ENCODE measurements around the gene SLC7A10. TPM values are rescaled to one million over a fixed set of nuclear protein-coding genes. Genes with fewer than 3 reads are reported as not detected.

The SLC7A10 gene
- total RNA-seq, 1 experiment from 2014 or later, result not detected

- CTCF ChIA-PET, result interaction anchor here (1.2 kb wide), 1 partner anchor 17 kb away, joined by 3 read pairs; no protein-coding TSS in a partner anchor
- Histone ChIP-seq H3K9me3 (no peaks in the 10 kb centered on the region), H3K27me3 (replicated peaks; ENCODE audit: control insufficient read depth, insufficient read depth, low read length) (no peaks in the 10 kb centered on the region), H3K4me1 (no peaks in the 10 kb centered on the region), H3K36me3 (ENCODE audit: control insufficient read depth, insufficient read depth, low read length) (no peaks in the 10 kb centered on the region), H3K4me3 (ENCODE audit: low read depth, low read length) (no peak overlapping the region)
- no peak for TF ChIP-seq CTCF (IDR thresholded peaks at IDR 0.05; ENCODE audit: insufficient read depth in 1 of 2, low read depth in 1 of 2, low read length in 1 of 2, severe bottlenecking in 1 of 2, unreplicated experiment in 1 of 2)
- Mint-ChIP-seq H3K4me3 (ENCODE audit: unreplicated experiment) (no peak overlapping the region), H3K36me3 (ENCODE audit: insufficient read depth, unreplicated experiment) (no peaks in the 10 kb centered on the region), H3K4me1 (ENCODE audit: low read depth, unreplicated experiment) (no peaks in the 10 kb centered on the region), H3K9me3 (ENCODE audit: unreplicated experiment) (no peaks in the 10 kb centered on the region), H3K27ac (ENCODE audit: unreplicated experiment) (no peak overlapping the region), H3K27me3 (ENCODE audit: insufficient read depth, unreplicated experiment) (no peaks in the 10 kb centered on the region)
- BruUV-seq (replicated peaks), result no TSS peak
- POLR2A ChIA-PET, result interaction anchor here (1.9 kb wide), 1 partner anchor 17 kb away, joined by 7 read pairs; no protein-coding TSS in a partner anchor
- no peak for DNase-seq
- intact Hi-C loops (cut with micrococcal nuclease; ENCODE audit: unreplicated experiment), result no loop called here
Measured at GRCh38 chr19:33159149-33159548, 66.5 kb downstream of the SLC7A10 start.

Other genes with a start within 250 kb of the SLC7A10 start
- gene RHPN2, start 161.0 kb downstream of the SLC7A10 start, total RNA-seq (2022), result 69.5 and 78.5 TPM in 2 replicates
- gene GPATCH1, start 144.7 kb downstream of the SLC7A10 start, total RNA-seq (2022), result 16.1 and 17.1 TPM in 2 replicates
- gene WDR88, start 93.7 kb downstream of the SLC7A10 start, total RNA-seq (2022), result 0.20 and 0.37 TPM in 2 replicates
- gene LRP3, start 31.5 kb downstream of the SLC7A10 start, total RNA-seq (2022), result 21.3 and 22.8 TPM in 2 replicates
- gene CEBPA, start 76.7 kb upstream of the SLC7A10 start, total RNA-seq (2022), result 97.9 and 110 TPM in 2 replicates
- gene CEBPG, start 147.9 kb upstream of the SLC7A10 start, total RNA-seq (2022), result 74.9 and 79.4 TPM in 2 replicates

Data from Caco-2 (cell line).